HEK293 (cell line): ENCODE results near the gene PUDP.

Source experiments
- CTCF ChIA-PET: fragments of 350-600 bp; formaldehyde crosslinking; extraction: SDS; loops from one replicate; lab custom pipeline; 2021; ENCODE audit warnings: antibody characterized with exemption; lab: Yijun Ruan, JAX
- POLR2A ChIA-PET: fragments of 300-600 bp; formaldehyde crosslinking; extraction: SDS; loops from one replicate; lab custom pipeline; 2020; ENCODE audit warnings: antibody characterized with exemption, inconsistent platforms; lab: Yijun Ruan, JAX
- H3K27ac ChIP-seq: fragments of 200-500 bp; sonication (Bioruptor generic); 2 replicates; pipeline ENCODE4 v1.5.1; 2014; ENCODE audit warnings: low read depth, low read length, control low read depth, inconsistent platforms; ENCODE audit errors: extremely low read depth
- H3K36me3 ChIP-seq, 2 experiments: fragments of 200-500 bp in 1 of 2; sonication (Bioruptor generic) in 1 of 2; 1 replicate in 1 of 2; 2 replicates in 1 of 2; pipeline ENCODE4 v1.5.1; 2014 to 2017; ENCODE audit warnings: inconsistent platforms in 2 of 2, low read length in 2 of 2; ENCODE audit not compliant: control insufficient read depth in 2 of 2, insufficient read depth in 1 of 2
- H3K4me1 ChIP-seq: fragments of 200-500 bp; sonication (Bioruptor generic); 2 replicates; pipeline ENCODE4 v1.5.1; 2014; ENCODE audit warnings: mild to moderate bottlenecking, low read length, inconsistent platforms; ENCODE audit not compliant: control insufficient read depth, insufficient read depth
- H3K4me3 ChIP-seq: 2 replicates; pipeline ENCODE4 v1.5.1; 2011; ENCODE audit warnings: low read depth, mild to moderate bottlenecking, control low read depth, low read length, moderate library complexity
- H3K9me3 ChIP-seq: fragments of 200-500 bp; sonication (Bioruptor generic); 2 replicates; pipeline ENCODE4 v1.5.1; 2014; ENCODE audit warnings: low read depth, low read length, inconsistent platforms; ENCODE audit not compliant: control insufficient read depth, insufficient read depth
- GFI1B ChIP-seq: fragments of 450-650 bp; formaldehyde crosslinking; IDR thresholded peaks from 2 replicates; pipeline ENCODE4 v1.5.1; 2016; ENCODE audit warnings: missing biosample characterization, missing genetic modification characterization
- GLIS1 ChIP-seq: fragments of 450-650 bp; formaldehyde crosslinking; IDR thresholded peaks from 2 replicates; pipeline ENCODE4 v1.5.1; 2016; ENCODE audit warnings: missing biosample characterization, missing genetic modification characterization
- MZF1 ChIP-seq: fragments of 450-650 bp; formaldehyde crosslinking; IDR thresholded peaks from 2 replicates; pipeline ENCODE4 v1.5.1; 2017; ENCODE audit warnings: missing biosample characterization, missing genetic modification characterization, borderline replicate concordance
- RBAK ChIP-seq: fragments of 450-650 bp; formaldehyde crosslinking; IDR thresholded peaks from 2 replicates; pipeline ENCODE4 v1.5.1; 2016; ENCODE audit warnings: missing biosample characterization, missing genetic modification characterization
- SP2 ChIP-seq: fragments of 450-650 bp; formaldehyde crosslinking; IDR thresholded peaks from 2 replicates; pipeline ENCODE4 v1.5.1; 2016; ENCODE audit warnings: missing biosample characterization, missing genetic modification characterization
- SP7 ChIP-seq: fragments of 450-650 bp; formaldehyde crosslinking; IDR thresholded peaks from 2 replicates; pipeline ENCODE4 v1.5.1; 2016; ENCODE audit warnings: missing biosample characterization, missing genetic modification characterization
- ZFP41 ChIP-seq: fragments of 450-650 bp; formaldehyde crosslinking; IDR thresholded peaks from 2 replicates; pipeline ENCODE4 v1.5.1; 2016; ENCODE audit warnings: missing biosample characterization, missing genetic modification characterization, borderline replicate concordance
- ZNF132 ChIP-seq: fragments of 450-650 bp; formaldehyde crosslinking; IDR thresholded peaks from 2 replicates; pipeline ENCODE4 v1.5.1; 2017; ENCODE audit warnings: missing biosample characterization, missing genetic modification characterization, borderline replicate concordance
- ZNF221 ChIP-seq: fragments of 450-650 bp; formaldehyde crosslinking; IDR thresholded peaks from 2 replicates; pipeline ENCODE4 v1.5.1; 2017; ENCODE audit warnings: missing biosample characterization, missing genetic modification characterization, borderline replicate concordance
- ZNF23 ChIP-seq: fragments of 450-650 bp; formaldehyde crosslinking; IDR thresholded peaks from 2 replicates; pipeline ENCODE4 v1.5.1; 2016; ENCODE audit warnings: missing biosample characterization, missing genetic modification characterization, borderline replicate concordance
- ZNF239 ChIP-seq: fragments of 450-650 bp; formaldehyde crosslinking; IDR thresholded peaks from 2 replicates; pipeline ENCODE4 v1.5.1; 2016; ENCODE audit warnings: missing biosample characterization, missing genetic modification characterization
- ZNF302 ChIP-seq: fragments of 450-650 bp; formaldehyde crosslinking; IDR thresholded peaks from 2 replicates; pipeline ENCODE4 v1.5.1; 2016; ENCODE audit warnings: missing biosample characterization, missing genetic modification characterization, low read depth
- ZNF354C ChIP-seq: fragments of 450-650 bp; formaldehyde crosslinking; IDR thresholded peaks from 2 replicates; pipeline ENCODE4 v1.5.1; 2016; ENCODE audit warnings: missing biosample characterization, missing genetic modification characterization, low read depth, borderline replicate concordance
- ZNF404 ChIP-seq: fragments of 450-650 bp; formaldehyde crosslinking; IDR thresholded peaks from 2 replicates; pipeline ENCODE4 v1.5.1; 2017; ENCODE audit warnings: missing biosample characterization, missing genetic modification characterization
- ZNF473 ChIP-seq: fragments of 450-650 bp; formaldehyde crosslinking; IDR thresholded peaks from 2 replicates; pipeline ENCODE4 v1.5.1; 2017; ENCODE audit warnings: missing biosample characterization, missing genetic modification characterization
- ZNF513 ChIP-seq: fragments of 450-650 bp; IDR thresholded peaks from 2 replicates; pipeline ENCODE4 v1.5.1; 2018; ENCODE audit warnings: missing biosample characterization, missing genetic modification characterization
- ZXDB ChIP-seq: fragments of 450-650 bp; formaldehyde crosslinking; IDR thresholded peaks from 2 replicates; pipeline ENCODE4 v1.5.1; 2016; ENCODE audit warnings: missing biosample characterization, missing genetic modification characterization
- TF ChIP-seq, protein P1 (sequence below): fragments of 450-650 bp; formaldehyde crosslinking; IDR thresholded peaks from 2 replicates; pipeline ENCODE4 v1.5.1; 2016; ENCODE audit warnings: missing biosample characterization, missing genetic modification characterization
- TF ChIP-seq, protein P2 (sequence below): fragments of 450-650 bp; formaldehyde crosslinking; IDR thresholded peaks from 2 replicates; pipeline ENCODE4 v1.5.1; 2016; ENCODE audit warnings: missing biosample characterization, missing genetic modification characterization
- TF ChIP-seq, protein P3 (sequence below): IDR thresholded peaks from 2 replicates; pipeline ENCODE4 v1.6.1; 2011; ENCODE audit warnings: mild to moderate bottlenecking, low read depth, low read length, borderline replicate concordance

PUDP gene

GRCh38 chrX:7083468-7084396 is 64.2 kb downstream of the PUDP start:
- Histone ChIP-seq H3K36me3 (peaks cover 0 to 6% of the 10 kb centered on the region in 2 experiments; a peak in 1 of 3 replicates), H3K27ac (no peak overlapping the region), H3K9me3 (no peaks in the 10 kb centered on the region), H3K4me1 (no peaks in the 10 kb centered on the region), H3K4me3 (no peak overlapping the region)
- POLR2A ChIA-PET: no interaction called here
- CTCF ChIA-PET: interaction anchor here (0.6 to 1.0 kb wide), 2 partner anchors 48 to 509 kb away, joined by 3 to 5 read pairs; no protein-coding TSS in a partner anchor
- TF ChIP-seq ZNF221 (tag by site-specific recombination) (no peak), ZNF354C (tag by site-specific recombination) (no peak)

- ChIA-PET CTCF (no interaction called here), POLR2A (no interaction called here)
- no peak overlapping the region for H3K27ac ChIP-seq
Measured at GRCh38 chrX:7083021-7083420, 64.9 kb downstream of the PUDP start.

DNA sequence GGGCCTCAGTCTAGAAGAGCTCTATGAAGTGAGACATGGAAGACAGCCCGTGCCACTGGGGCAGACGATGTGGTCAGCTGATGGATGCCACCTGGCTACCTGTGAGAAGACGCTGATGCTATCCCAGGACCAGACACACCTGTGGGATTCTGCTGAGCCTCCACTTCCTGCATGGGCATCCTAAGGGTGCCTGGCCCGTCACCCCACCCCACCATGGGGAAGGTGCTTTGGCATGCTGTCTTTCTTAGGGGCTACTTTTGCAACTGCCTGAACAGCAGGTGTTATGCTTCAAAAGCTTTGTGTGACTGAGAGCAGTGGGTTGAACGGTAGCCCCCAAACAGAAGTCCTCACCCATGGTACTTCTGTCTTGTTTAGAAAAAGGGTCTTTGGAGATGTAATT is 65.4 kb downstream of the PUDP start:
- ChIA-PET POLR2A (no interaction called here), CTCF (no interaction called here)
- TF ChIP-seq ZNF404 (tag by site-specific recombination) (no peak), GLIS1 (no peak), ZNF302 (tag by site-specific recombination) (no peak)
- TF ChIP-seq, protein P1, sequence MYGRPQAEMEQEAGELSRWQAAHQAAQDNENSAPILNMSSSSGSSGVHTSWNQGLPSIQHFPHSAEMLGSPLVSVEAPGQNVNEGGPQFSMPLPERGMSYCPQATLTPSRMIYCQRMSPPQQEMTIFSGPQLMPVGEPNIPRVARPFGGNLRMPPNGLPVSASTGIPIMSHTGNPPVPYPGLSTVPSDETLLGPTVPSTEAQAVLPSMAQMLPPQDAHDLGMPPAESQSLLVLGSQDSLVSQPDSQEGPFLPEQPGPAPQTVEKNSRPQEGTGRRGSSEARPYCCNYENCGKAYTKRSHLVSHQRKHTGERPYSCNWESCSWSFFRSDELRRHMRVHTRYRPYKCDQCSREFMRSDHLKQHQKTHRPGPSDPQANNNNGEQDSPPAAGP (tag by site-specific recombination): no peak
- Histone ChIP-seq H3K9me3 (no peaks in the 10 kb centered on the region), H3K4me1 (no peaks in the 10 kb centered on the region), H3K27ac (no peak overlapping the region), H3K4me3 (no peak overlapping the region), H3K36me3 (peaks cover 0 to 6% of the 10 kb centered on the region in 2 experiments; a peak in 1 of 3 replicates)

More at GRCh38 chrX:7083021-7083420, 64.9 kb downstream of the PUDP start:
- no peaks in the 10 kb centered on the region for H3K9me3 ChIP-seq
- TF ChIP-seq SP7 (no peak), ZFP41 (tag by site-specific recombination) (no peak), ZNF239 (tag by site-specific recombination) (no peak), ZNF221 (tag by site-specific recombination) (no peak), ZNF132 (tag by site-specific recombination) (no peak)
- TF ChIP-seq, protein P2, sequence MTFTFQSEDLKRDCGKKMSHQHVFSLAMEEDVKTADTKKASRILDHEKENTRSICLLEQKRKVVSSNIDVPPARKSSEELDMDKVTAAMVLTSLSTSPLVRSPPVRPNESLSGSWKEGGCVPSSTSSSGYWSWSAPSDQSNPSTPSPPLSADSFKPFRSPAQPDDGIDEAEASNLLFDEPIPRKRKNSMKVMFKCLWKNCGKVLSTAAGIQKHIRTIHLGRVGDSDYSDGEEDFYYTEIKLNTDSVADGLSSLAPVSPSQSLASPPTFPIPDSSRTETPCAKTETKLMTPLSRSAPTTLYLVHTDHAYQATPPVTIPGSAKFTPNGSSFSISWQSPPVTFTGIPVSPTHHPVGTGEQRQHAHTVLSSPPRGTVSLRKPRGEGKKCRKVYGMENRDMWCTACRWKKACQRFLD (tag by site-specific recombination): no peak
- no peak overlapping the region for H3K4me3 ChIP-seq
- peaks cover 0 to 6% of the 10 kb centered on the region in 2 experiments; a peak in 1 of 3 replicates for H3K36me3 ChIP-seq
- H3K4me1 ChIP-seq: no peaks in the 10 kb centered on the region

GRCh38 chrX:7077241-7078230 is 70.4 kb downstream of the PUDP start:
- ChIA-PET POLR2A (no interaction called here), CTCF (interaction anchor here (0.6 kb wide), 1 partner anchor 69 kb away, joined by 3 read pairs; no protein-coding TSS in a partner anchor)
- no peaks in the 10 kb centered on the region for H3K4me1 ChIP-seq
- no peak overlapping the region for H3K4me3 ChIP-seq
- no peaks in the 10 kb centered on the region for H3K9me3 ChIP-seq
- H3K36me3 ChIP-seq: peaks cover 0 to 16% of the 10 kb centered on the region in 2 experiments; a peak in 1 of 3 replicates
- H3K27ac ChIP-seq: no peak overlapping the region
- no peak for TF ChIP-seq SP2 (tag by site-specific recombination)
- TF ChIP-seq ZNF473 (tag by site-specific recombination): no peak
- TF ChIP-seq ZNF513 (tag by site-specific recombination): no peak
- no peak for TF ChIP-seq ZNF23 (tag by site-specific recombination)
- TF ChIP-seq GFI1B (tag by site-specific recombination): no peak
- TF ChIP-seq RBAK (tag by site-specific recombination): no peak
- TF ChIP-seq MZF1 (tag by site-specific recombination): no peak
- no peak for TF ChIP-seq ZXDB (tag by site-specific recombination)
- TF ChIP-seq, protein P3, sequence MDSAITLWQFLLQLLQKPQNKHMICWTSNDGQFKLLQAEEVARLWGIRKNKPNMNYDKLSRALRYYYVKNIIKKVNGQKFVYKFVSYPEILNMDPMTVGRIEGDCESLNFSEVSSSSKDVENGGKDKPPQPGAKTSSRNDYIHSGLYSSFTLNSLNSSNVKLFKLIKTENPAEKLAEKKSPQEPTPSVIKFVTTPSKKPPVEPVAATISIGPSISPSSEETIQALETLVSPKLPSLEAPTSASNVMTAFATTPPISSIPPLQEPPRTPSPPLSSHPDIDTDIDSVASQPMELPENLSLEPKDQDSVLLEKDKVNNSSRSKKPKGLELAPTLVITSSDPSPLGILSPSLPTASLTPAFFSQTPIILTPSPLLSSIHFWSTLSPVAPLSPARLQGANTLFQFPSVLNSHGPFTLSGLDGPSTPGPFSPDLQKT: no peak
